Heart left ventricle (tissue), 16 donors: ENCODE data around the gene CENPV. TPM values are rescaled to one million over a fixed set of nuclear protein-coding genes. Genes with fewer than 3 reads are reported as not detected.

Experiments
- ATAC-seq, 4 donors: fragments of 200-7000 bp; cut with Tn5 transposase; one replicate each; pipeline ENCODE4 v1.9.1; 2020 to 2022; ENCODE audit warnings: moderate library complexity in 4 of 4, mild to moderate bottlenecking in 3 of 4, moderate number of reproducible peaks in 1 of 4
- DNase-seq, 5 donors: peaks; one replicate each; pipeline ENCODE4 v3.0.0-alpha.2; 2020
- H3K27ac ChIP-seq, 12 donors: fragments of 200-600 bp; sonication (generic) in 4 of 12; one replicate each; pipeline versions ENCODE4 v1.5.0 to v1.8.0; 2016 to 2022; ENCODE audit warnings: mild to moderate bottlenecking in 2 of 12
- H3K27me3 ChIP-seq, 9 donors: fragments of 200-600 bp; sonication (generic) in 2 of 9; one replicate each; pipeline versions ENCODE4 v1.5.1 to v1.8.0; 2016 to 2022; ENCODE audit warnings: mild to moderate bottlenecking in 3 of 9
- H3K36me3 ChIP-seq, 9 donors: fragments of 200-600 bp; sonication (generic) in 2 of 9; one replicate each; pipeline versions ENCODE4 v1.5.0 to v1.8.0; 2018 to 2022; ENCODE audit warnings: mild to moderate bottlenecking in 2 of 9
- H3K4me1 ChIP-seq, 12 donors: fragments of 200-600 bp; sonication (generic) in 4 of 12; one replicate each; pipeline versions ENCODE4 v1.5.0 to v1.8.0; 2016 to 2022; ENCODE audit warnings: mild to moderate bottlenecking in 3 of 12
- H3K4me3 ChIP-seq, 12 donors: fragments of 200-600 bp; sonication (generic) in 4 of 12; one replicate each; pipeline versions ENCODE4 v1.5.0 to v1.8.0; 2017 to 2022; ENCODE audit warnings: mild to moderate bottlenecking in 9 of 12, moderate library complexity in 4 of 12
- H3K9me3 ChIP-seq, 12 donors: fragments of 200-600 bp; sonication (generic) in 4 of 12; one replicate each; pipeline versions ENCODE4 v1.5.0 to v1.8.0; 2016 to 2022; ENCODE audit warnings: mild to moderate bottlenecking in 1 of 12
- CTCF ChIP-seq, 12 donors: fragments of 200-600 bp; sonication (generic) in 4 of 12; IDR thresholded peaks; one replicate each; pipeline versions ENCODE4 v1.5.0 to v1.8.0; 2018 to 2022; ENCODE audit warnings: antibody characterized with exemption in 12 of 12, mild to moderate bottlenecking in 5 of 12
- POLR2A ChIP-seq, 2 donors: fragments of 450-650 bp; IDR thresholded peaks; one replicate each; pipeline ENCODE4 v1.6.1; 2017; ENCODE audit warnings: antibody characterized with exemption in 2 of 2, mild to moderate bottlenecking in 2 of 2, moderate library complexity in 2 of 2
- WGBS, 4 donors: extraction: QIAGEN DNeasy Blood & Tissue Kit in 2 of 4; methylation state at CpG; one replicate each; pipeline versions ENCODE4 v1.1.5 to v1.1.7; 2013 to 2018; 5-methylcytosine and 5-hydroxymethylcytosine counted together
- intact Hi-C, 10 donors: fragments of 100-400 bp; cut with DNase I; formaldehyde crosslinking; loops; one replicate each; pipeline versions ENCODE4 v1.11.1 to v1.14.2; 2022
- polyA plus RNA-seq, 2 donors: library from polyadenylated mRNA; stranded (reverse); fragments of 200-250 nt; gene quantifications; one replicate each; pipeline ENCODE4 v1.2.3, GENCODE V29; 2013
- total RNA-seq, 9 donors: library from RNA; depleted of rRNA in 2 of 9; stranded (reverse); fragments of >200 nt in 2 of 9; fragmentation: NEBNext Ultra II Directional in 3 of 9; extraction: Animal tissue kit (Norgen Biotek cat#: 25700) in 3 of 9; gene quantifications; one replicate each; pipeline versions ENCODE4 v1.1.0 to v1.2.4, GENCODE V29; 2016 to 2023
- donor health status: ischemic (EF 13 %, LVEDD 7.1; RV severe dilation, severe dysfunction).
- donor health status: healthy with polysubstance abuse.
- donor health status: DM: no; HTN: yes; CAD: no.
- donor health status: DM: no; HTN: no; CAD: no.
- donor health status: ischemic (EF 25% LVEDD 6.9; RV normal size, moderate dysfunction).
- donor health status: ischemic (EF 25% LVEDD 5.7; RV mildly dilated, moderate dysfunction).
- donor health status: healthy.
- donor health status: DM: yes; HTN: yes; CAD: no.
- donor health status: ischemic (EF 35%, LVEDD 5.7; RV mildly dilated, moderate dysfunction).
- donor health status: nonischemic (EF 11% LVEDD 7.7; RV severe dilation, severe dysfunction).
- donor health status: DM: yes; HTN: yes; CAD: no.
- donor health status: PGD.
- donor health status: ischemic (EF 29% LVEDD 5.4; RV normal size, mild dysfunction).
- donor health status: nonischemic (EF 23%, LVEDD 6.1; RV moderate dilation, normal function).

The CENPV gene
- total and polyA plus RNA-seq, 11 donors = 9.1 to 18.7 (median 11.5) TPM

DNA sequence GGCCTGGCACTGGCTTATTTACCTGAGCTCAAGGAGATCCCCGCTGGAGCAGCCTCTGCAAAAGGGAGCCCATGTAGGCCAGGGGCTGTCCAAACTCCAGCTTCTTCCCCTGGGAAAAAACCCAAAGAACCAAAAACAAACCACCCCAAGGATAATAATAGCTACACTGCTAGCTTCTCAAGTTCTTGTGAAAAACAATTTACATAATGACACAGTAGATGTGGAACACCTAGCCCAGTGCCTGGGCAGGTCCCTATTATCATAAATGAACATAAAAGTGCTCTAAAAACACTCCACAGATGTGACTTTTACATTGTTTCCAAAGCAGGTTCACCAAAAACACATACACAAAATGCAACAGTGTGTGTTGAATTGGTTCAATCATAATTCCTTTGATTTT, 27.3 kb downstream of the CENPV start:
- no peaks in the 10 kb centered on the region for H3K27me3 ChIP-seq
- H3K4me1 ChIP-seq = peaks cover 0 to 13% (median 1%) of the 10 kb centered on the region in 12 donors
- WGBS, 4 donors = 98 to 100% (median 99%) methylated on average over 1 of the region's 1 CpG
- no peak overlapping the region for H3K4me3 ChIP-seq
- DNase-seq (no peak), ATAC-seq (no peak)
- no peaks in the 10 kb centered on the region for H3K9me3 ChIP-seq
- TF ChIP-seq CTCF (IDR thresholded peaks at IDR 0.05) = no peak
- TF ChIP-seq POLR2A (IDR thresholded peaks at IDR 0.05) = no peak
- intact Hi-C loops = no loop called here
- H3K36me3 ChIP-seq = peaks cover 0 to 44% (median 26%) of the 10 kb centered on the region in 9 donors
- no peak overlapping the region for H3K27ac ChIP-seq

DNA sequence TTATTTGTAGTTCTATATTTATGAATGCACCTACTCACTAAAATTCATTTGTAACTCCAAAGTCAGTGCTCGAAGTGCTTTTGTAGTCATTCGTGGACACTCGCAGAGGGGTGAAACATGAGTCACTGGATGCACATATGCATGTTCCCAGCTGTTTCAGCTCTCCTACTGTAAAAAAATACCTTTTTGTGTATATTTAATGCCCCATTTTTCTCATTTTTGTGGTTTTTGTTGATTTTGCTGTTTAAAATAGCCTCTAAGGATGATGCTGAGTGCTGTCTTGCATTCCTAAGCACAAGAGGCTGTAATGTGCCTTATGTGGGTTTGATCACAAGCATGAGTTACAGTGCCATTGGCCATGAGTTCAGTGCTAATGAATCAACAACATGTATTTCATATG, 30.6 kb downstream of the CENPV start:
- Histone ChIP-seq H3K9me3 (no peaks in the 10 kb centered on the region), H3K4me1 (no peaks in the 10 kb centered on the region), H3K27me3 (no peaks in the 10 kb centered on the region), H3K27ac (no peak overlapping the region), H3K36me3 (peaks cover 0 to 58% (median 28%) of the 10 kb centered on the region in 9 donors), H3K4me3 (no peak overlapping the region)
- intact Hi-C loops = no loop called here
- TF ChIP-seq CTCF (IDR thresholded peaks at IDR 0.05) (no peak), POLR2A (IDR thresholded peaks at IDR 0.05) (no peak)
- DNase-seq (no peak), ATAC-seq (no peak)
- 95 to 100% (median 96%) methylated on average over 3 of the region's 3 CpGs for WGBS, 4 donors

DNA sequence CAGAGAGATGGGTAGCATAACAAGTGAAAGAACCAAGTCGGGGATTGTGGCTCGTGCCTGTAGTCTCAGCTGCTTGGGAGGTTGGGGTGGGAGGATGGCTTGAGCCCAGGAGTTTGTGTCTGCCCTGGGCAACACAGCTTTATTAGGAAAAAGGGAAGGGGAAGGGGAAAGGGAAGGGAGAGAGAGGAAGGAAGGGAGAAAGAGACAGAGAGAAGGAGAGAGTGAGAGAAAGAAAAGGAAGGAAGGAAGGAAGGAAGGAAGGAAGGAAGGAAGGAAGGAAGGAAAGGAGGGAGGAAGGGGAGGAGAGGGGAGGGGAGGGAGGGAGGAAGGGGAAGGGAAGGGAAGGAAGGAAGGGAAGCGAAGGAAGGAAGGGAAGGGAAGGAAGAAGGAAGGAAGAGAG, 33.3 kb downstream of the CENPV start:
- intact Hi-C loops = no loop called here
- no peak overlapping the region for H3K4me3 ChIP-seq
- peaks cover 0 to 55% (median 12%) of the 10 kb centered on the region in 9 donors for H3K36me3 ChIP-seq
- TF ChIP-seq POLR2A (IDR thresholded peaks at IDR 0.05) = no peak
- TF ChIP-seq CTCF (IDR thresholded peaks at IDR 0.05) = no peak
- no peaks in the 10 kb centered on the region for H3K9me3 ChIP-seq
- DNase-seq (no peak), ATAC-seq (no peak)
- H3K27me3 ChIP-seq = no peaks in the 10 kb centered on the region
- 77 to 89% (median 83%) methylated on average over 3 of the region's 3 CpGs for WGBS, 4 donors
- H3K27ac ChIP-seq = no peak overlapping the region
- no peaks in the 10 kb centered on the region for H3K4me1 ChIP-seq

DNA sequence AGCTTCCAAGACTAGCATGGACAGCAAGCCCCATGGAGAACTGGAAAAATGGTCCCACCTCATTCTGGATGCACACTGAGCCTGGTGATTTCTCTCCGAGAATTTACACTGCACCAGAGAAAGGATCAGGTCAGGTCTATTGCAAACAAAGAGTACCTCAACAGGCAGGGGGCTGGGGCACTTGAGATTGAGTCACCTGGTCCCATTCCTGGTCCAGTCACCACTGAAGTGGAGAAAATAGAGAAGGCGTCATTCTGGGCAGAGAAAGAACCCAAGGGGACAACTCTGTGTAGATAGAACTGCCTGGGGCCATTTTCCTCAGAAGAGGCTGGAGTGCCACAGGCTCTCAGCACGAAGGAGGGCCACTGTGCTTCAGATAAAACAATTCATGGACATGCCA, 38.4 kb downstream of the CENPV start:
- ATAC-seq (no peak), DNase-seq (no peak)
- H3K4me3 ChIP-seq = no peak overlapping the region
- intact Hi-C loops = no loop called here
- no peaks in the 10 kb centered on the region for H3K27me3 ChIP-seq
- TF ChIP-seq POLR2A (IDR thresholded peaks at IDR 0.05) (no peak), CTCF (IDR thresholded peaks at IDR 0.05) (no peak)
- WGBS, 4 donors = 88 to 98% (median 93%) methylated on average over 3 of the region's 3 CpGs
- H3K9me3 ChIP-seq = no peaks in the 10 kb centered on the region
- no peaks in the 10 kb centered on the region for H3K4me1 ChIP-seq
- peaks cover 0 to 37% (median 13%) of the 10 kb centered on the region in 9 donors for H3K36me3 ChIP-seq
- no peak overlapping the region for H3K27ac ChIP-seq
